ENCODE measurements around the gene NFIB.

Gene NFIB

GRCh38 chr9:14083366-14083765, 230.6 kb downstream of the NFIB start:
- no peak for DNase-seq

GRCh38 chr9:14082732-14083131, 231.2 kb downstream of the NFIB start:
- DNase-seq: no peak

GRCh38 chr9:14081745-14082144, 232.2 kb downstream of the NFIB start:
- no peak for DNase-seq

GRCh38 chr9:14080959-14081542, 232.9 kb downstream of the NFIB start:
- no peak for DNase-seq

GRCh38 chr9:14079440-14079839, 234.5 kb downstream of the NFIB start:
- no peak for DNase-seq

- DNase-seq: no peak
These were observed 236.3 kb downstream of the NFIB start for GRCh38 chr9:14077672-14078071.

- DNase-seq: no peak
These were observed 238.7 kb downstream of the NFIB start for GRCh38 chr9:14075218-14075617.

DNA sequence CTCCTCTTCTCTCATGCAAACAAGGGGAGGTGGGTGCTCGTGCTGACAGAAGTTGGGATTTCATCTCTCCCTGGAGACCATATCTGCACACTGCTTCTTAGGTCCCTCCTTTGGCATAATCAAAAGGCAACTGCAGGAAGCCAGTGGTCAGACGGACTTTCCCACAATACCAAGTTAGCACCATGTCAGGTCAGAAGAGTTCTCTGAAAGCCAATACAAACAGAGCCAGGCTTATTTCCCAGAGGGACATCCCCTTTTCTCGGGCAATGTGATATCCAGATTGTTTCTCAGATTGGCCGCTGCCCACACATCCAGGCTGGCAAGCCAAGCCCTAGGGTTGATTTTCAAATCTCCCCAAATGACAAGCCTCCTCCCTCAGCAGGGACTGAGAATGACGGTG, 241.1 kb downstream of the NFIB start:
- DNase-seq: no peak

DNA sequence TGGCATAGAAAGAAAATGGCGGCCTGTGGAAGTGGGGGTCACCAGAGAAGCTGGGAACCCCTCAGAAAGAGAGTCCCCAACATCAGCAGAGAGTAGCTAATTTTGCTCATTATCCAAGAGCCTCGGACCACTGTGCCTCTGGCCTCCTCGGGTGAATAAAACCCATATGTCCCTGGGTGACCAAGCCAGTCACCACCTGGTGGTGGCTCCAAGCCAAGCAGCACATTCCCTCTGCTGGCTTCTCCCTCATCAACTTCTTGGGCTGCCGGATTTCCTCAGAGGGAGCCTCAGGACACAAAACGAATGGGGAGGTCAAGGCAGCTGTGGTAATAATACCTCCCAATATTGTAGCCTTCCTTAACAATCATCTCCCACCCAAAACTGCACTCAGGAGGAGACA, 242.5 kb downstream of the NFIB start:
- DNase-seq: no peak

DNA sequence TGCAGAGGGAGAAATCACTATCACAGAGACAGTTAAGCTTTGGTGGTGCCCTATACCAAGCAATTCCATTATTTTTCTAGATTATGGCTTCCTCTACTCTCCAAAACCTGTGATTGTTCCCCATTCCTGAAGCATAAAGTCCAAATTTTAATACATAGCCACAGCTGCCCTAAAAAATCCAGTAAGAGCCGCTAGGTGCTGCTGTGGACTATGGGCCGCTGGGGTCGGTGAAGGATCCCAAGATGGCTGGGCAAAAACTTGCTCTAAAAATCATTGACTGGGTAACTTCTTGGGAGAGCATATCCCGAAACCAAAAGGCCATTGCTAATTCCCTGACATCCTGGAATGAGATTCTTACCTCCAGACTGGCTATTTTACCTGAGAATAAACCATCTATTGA, 245.3 kb downstream of the NFIB start:
- DNase-seq: no peak

DNA sequence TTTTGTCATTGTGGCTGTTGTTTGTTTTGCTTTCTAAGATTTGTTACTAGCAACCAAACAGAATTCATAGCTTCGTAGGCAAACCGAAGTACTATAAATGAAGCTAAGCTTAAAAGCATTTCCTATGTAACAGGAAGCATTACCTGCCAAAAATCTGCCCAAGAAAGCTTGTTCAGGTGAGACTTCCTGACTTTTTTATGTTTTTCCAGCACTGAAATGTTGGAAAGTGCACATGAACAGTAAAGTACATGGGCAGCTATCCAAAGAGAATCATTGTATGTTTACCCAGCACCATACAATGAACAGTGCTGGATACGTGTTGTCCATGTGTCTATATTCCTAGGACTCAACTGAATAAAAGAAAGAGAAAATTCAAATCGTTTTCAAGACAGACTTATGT, 247.1 kb downstream of the NFIB start:
- DNase-seq: no peak

DNA sequence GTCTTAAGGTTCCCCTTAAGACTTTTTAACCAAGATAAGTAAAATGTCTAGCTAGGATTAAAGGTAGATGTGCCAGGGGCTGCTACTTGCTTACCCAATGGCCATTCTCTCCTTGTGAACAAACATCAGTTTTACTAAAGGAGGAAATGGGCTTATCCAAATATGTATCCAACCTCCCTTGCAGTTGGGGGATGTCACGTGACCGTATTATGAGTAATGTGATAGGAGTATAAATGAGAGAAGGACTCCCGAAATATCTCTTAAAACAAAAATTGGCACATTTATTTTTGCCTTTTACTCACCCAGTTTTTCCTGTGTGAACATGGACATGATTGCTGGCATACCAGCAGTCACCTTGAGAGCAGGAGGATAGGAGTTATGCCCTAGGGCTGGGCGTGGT, 247.9 kb downstream of the NFIB start:
- no peak for DNase-seq

DNA sequence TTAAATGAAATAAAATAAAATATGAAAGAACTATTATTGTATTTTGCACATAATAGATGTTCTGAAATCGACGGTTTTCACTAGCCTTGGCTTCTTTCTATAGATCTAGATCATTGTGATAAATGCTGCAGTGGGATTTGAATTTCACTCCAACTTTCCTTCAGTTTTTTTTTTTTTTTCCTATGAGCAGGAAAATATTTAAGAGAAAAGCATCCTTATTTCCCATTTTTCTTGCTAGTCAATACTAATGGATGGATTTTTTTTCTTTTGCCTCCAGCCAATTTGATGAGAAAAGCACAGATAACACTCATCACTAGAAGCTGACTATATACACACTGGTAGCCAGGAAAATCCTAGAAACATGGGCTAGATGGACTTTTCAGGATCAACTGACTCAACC, 249.0 kb downstream of the NFIB start:
- no peak for DNase-seq

- DNase-seq: no peak
These were observed 250.2 kb downstream of the NFIB start for GRCh38 chr9:14063756-14064155.

DNA sequence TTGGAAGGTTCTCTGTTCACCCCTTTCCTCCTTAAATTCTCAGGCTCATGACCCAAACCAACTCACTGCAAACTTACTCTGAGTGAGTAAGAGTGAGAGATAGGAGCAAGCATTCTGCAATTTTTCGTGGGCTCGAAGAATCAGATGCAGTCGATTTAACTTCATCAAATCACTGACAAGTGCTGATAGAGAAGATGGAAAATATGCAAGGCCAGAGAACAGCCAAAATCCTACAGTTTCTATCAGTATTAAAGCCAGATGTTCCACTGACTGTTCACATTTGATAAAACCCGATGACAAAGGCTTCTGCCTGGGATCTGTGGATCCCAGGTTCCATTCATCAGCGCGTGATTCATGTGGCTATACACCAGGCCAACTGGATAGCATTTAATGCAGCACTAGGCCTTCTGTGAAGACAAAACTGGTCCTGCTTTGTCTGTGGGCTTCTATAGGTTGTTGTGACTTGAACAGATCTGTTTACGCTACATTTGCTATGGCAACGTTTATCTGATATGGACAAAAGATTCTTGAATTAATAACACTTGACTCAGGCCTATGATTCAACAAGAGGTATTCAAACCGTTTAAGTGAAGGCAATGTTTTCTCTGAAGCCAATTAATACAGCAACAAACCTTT, 251.2 kb downstream of the NFIB start:
- no peak for DNase-seq

- no peak for DNase-seq
These were observed 251.9 kb downstream of the NFIB start for GRCh38 chr9:14061936-14062585.

GRCh38 chr9:14058325-14058688, 255.6 kb downstream of the NFIB start:
- no peak for DNase-seq

GRCh38 chr9:14057368-14058324, 256.3 kb downstream of the NFIB start:
- no peak for DNase-seq

- no peak for DNase-seq
These were observed 257.6 kb downstream of the NFIB start for GRCh38 chr9:14056316-14056861.

GRCh38 chr9:14054096-14054495, 259.8 kb downstream of the NFIB start:
- DNase-seq: no peak

GRCh38 chr9:14052359-14052758, 261.6 kb downstream of the NFIB start:
- DNase-seq: no peak

GRCh38 chr9:14051419-14051818, 262.5 kb downstream of the NFIB start:
- no peak for DNase-seq

Data from anterior cingulate cortex (tissue), 58 donors.